HG03469 (cell line): ENCODE results near the gene KLRD1.
"Not testable (repeated sequence)": the region's sequence is repeated elsewhere in the genome, so short reads cannot be mapped to it uniquely, and the experiment has no call there.

Experiments
- ATAC-seq: cut with Tn5 transposase; IDR thresholded peaks from one replicate; pipeline ENCODE4 v1.9.1; 2021; ENCODE audit warnings: mild to moderate bottlenecking, moderate library complexity, moderate number of reproducible peaks; ENCODE audit not compliant: unreplicated experiment

KLRD1 gene

GRCh38 chr12:10307630-10308029 is at the start of gene KLRD1:
TSS of gene KLRD1 (plus strand) at chr12:10307870. CDS start at chr12:10308078, 208 bp downstream.
- ATAC-seq, result no peak

GRCh38 chr12:10260927-10261326 is 46.7 kb upstream of the KLRD1 start:
- ATAC-seq, result no peak

- no peak for ATAC-seq
Observed at GRCh38 chr12:10268037-10268436, 39.6 kb upstream of the KLRD1 start.

- ATAC-seq, result no peak
Observed at GRCh38 chr12:10272467-10272866, 35.2 kb upstream of the KLRD1 start.

GRCh38 chr12:10276774-10277173 is 30.9 kb upstream of the KLRD1 start:
- ATAC-seq, result no peak

GRCh38 chr12:10278104-10278503 is 29.6 kb upstream of the KLRD1 start:
- no peak for ATAC-seq

- no peak for ATAC-seq
Observed at GRCh38 chr12:10279937-10280336, 27.7 kb upstream of the KLRD1 start.

GRCh38 chr12:10283027-10283426 is 24.6 kb upstream of the KLRD1 start:
- ATAC-seq, result no peak

GRCh38 chr12:10285919-10286318 is 21.8 kb upstream of the KLRD1 start:
- no peak for ATAC-seq

- no peak for ATAC-seq
Observed at GRCh38 chr12:10289005-10289754, 18.5 kb upstream of the KLRD1 start.

GRCh38 chr12:10291030-10291429 is 16.6 kb upstream of the KLRD1 start:
- no peak for ATAC-seq

GRCh38 chr12:10293151-10293550 is 14.5 kb upstream of the KLRD1 start:
- no peak for ATAC-seq

- ATAC-seq, result no peak
Observed at GRCh38 chr12:10293570-10294227, 14.0 kb upstream of the KLRD1 start.

- ATAC-seq, result no peak
Observed at GRCh38 chr12:10301103-10301502, 6.6 kb upstream of the KLRD1 start.

- no peak for ATAC-seq
Observed at GRCh38 chr12:10304161-10304574, 3.5 kb upstream of the KLRD1 start.

GRCh38 chr12:10305411-10305810 is 2.3 kb upstream of the KLRD1 start:
- no peak for ATAC-seq

- ATAC-seq, result no peak
Observed at GRCh38 chr12:10310926-10311720, 3.5 kb downstream of the KLRD1 start.

GRCh38 chr12:10319388-10319787 is 11.7 kb downstream of the KLRD1 start:
- no peak for ATAC-seq

GRCh38 chr12:10320643-10321042 is 13.0 kb downstream of the KLRD1 start:
- no peak for ATAC-seq

GRCh38 chr12:10328691-10329090 is 21.0 kb downstream of the KLRD1 start:
- ATAC-seq, result not testable (repeated sequence)

- ATAC-seq, result no peak
Observed at GRCh38 chr12:10331642-10332239, 24.1 kb downstream of the KLRD1 start.
